ENCODE results near the gene TPT1. TPM values are rescaled to one million over a fixed set of nuclear protein-coding genes. Genes with fewer than 3 reads are reported as not detected.
A peak's percentile ranks its signal among the peaks of the same experiment; 100 is the strongest.
"Not testable (repeated sequence)": the region's sequence is repeated elsewhere in the genome, so short reads cannot be mapped to it uniquely, and the experiment has no call there.

Gene TPT1
- total RNA-seq, 1 experiment from 2014 or later: 671 TPM

DNA sequence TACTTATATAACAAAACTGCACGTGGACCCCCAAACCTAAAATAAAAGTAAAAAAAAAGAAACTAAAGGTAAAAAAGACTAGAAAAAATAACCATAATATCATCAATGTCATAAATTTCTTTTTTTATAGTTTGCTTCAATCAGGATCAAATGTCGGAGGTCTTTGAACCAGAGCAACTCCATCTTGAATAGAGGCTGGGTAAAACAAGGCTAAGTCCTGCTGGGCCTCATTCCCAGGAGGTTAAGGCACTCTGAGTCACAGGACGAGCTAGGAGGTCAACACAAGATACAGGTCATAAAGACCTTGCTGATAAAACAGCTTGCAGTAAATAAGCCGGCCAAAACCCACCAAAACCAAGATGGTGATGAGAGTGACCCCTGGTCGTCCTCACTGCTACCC, 24.0 kb downstream of the TPT1 start:
- no peak for DNase-seq (ENCODE audit: low read depth)
- in situ Hi-C loops (cut with HindIII; ENCODE audit: low pct_unique_long_range_greater_than_20kb, low sequenced_read_pairs): no loop called here

GRCh38 chr13:45316338-45316737, 24.6 kb downstream of the TPT1 start:
- in situ Hi-C loops (cut with HindIII; ENCODE audit: low pct_unique_long_range_greater_than_20kb, low sequenced_read_pairs): no loop called here
- DNase-seq (ENCODE audit: low read depth): peak; percentile 25

- in situ Hi-C loops (cut with HindIII; ENCODE audit: low pct_unique_long_range_greater_than_20kb, low sequenced_read_pairs): no loop called here
- no peak for DNase-seq (ENCODE audit: low read depth)
Measured at GRCh38 chr13:45315520-45316167, 25.3 kb downstream of the TPT1 start.

DNA sequence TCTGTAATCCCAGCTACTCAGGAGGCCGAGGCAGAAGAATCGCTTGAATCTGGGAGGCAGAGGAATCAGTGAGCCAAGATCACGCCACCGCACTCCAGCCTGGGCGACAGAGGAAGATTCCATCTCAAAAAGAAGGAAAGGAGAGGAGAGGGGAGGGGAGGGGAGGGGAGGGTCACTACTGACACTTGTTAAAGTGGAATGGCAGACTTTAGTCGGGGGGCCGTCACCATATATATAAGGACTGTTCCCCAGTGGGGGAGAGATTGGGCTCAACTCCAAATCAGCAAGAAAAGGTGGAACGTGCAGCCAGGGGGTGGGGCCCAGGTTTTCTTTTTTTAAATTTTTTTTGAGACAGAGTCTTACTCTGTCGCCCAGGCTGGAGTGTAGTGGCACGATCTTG, 26.2 kb downstream of the TPT1 start:
- in situ Hi-C loops (cut with HindIII; ENCODE audit: low pct_unique_long_range_greater_than_20kb, low sequenced_read_pairs): no loop called here
- no peak for DNase-seq (ENCODE audit: low read depth)

DNA sequence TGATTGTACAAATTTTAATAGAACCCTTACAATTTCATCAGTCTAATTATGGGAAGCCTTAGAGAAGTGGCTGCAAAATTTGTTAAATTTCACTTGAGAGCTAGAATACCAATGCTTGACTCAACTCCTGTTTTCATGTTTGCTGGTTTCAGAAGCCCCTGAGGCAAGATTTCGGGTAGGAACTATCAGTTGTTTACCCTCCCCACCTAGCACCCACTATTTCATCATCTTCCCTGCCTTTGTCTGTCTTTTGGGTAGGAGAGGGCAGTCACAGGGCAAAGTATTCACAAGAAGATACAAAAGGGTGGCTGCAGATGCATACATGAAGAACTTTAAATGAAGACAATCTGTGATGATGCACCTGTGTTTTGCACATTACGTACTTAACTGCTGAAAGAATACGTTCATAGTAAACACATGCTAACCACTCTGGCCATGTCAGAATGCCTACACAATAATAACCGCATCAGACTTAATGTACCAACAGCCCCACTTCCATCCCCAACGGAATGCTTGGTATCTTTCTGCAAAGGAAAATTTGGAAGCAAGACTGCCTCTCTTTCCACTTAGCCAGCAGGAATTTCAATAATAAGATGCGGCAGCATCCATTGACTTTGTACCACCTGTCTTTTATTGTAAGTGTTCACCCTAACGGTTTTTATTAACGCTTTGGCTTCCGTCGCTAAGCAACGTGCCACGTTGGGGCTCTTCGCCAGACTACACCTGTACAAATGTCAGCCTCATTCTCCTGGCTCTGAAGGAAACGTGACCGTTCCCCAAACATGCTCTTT, 30.4 kb downstream of the TPT1 start:
- in situ Hi-C loops (cut with HindIII; ENCODE audit: low pct_unique_long_range_greater_than_20kb, low sequenced_read_pairs): no loop called here

GRCh38 chr13:45306966-45307365, 34.0 kb downstream of the TPT1 start:
- no peak for DNase-seq (ENCODE audit: low read depth)
- in situ Hi-C loops (cut with HindIII; ENCODE audit: low pct_unique_long_range_greater_than_20kb, low sequenced_read_pairs): no loop called here

More for the DNA sequence above, 30.4 kb downstream of the TPT1 start:
- no peak for DNase-seq (ENCODE audit: low read depth)

DNA sequence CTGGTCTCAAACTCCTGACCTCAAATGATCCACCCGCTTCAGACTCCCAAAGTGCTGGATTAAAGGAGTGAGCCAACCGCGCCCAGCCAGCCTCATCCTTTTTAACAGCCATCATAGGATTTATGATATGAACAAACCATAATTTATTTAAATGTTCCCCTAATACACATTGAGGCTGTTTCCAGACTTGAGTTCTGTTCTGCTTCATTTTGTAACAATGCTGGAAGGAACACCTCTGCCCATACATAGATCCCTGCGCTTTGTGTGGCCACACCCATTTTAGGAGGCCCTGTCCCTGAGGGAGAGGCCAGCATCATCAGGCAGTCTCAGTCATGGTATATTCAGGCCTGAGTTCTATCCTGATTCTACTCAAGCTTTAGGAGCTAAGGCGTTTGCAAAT, 35.9 kb downstream of the TPT1 start:
- in situ Hi-C loops (cut with HindIII; ENCODE audit: low pct_unique_long_range_greater_than_20kb, low sequenced_read_pairs): no loop called here

GRCh38 chr13:45303866-45304265, 37.1 kb downstream of the TPT1 start:
- in situ Hi-C loops (cut with HindIII; ENCODE audit: low pct_unique_long_range_greater_than_20kb, low sequenced_read_pairs): no loop called here
- DNase-seq (ENCODE audit: low read depth): no peak

More for the DNA sequence above, 35.9 kb downstream of the TPT1 start:
- DNase-seq (ENCODE audit: low read depth): no peak

DNA sequence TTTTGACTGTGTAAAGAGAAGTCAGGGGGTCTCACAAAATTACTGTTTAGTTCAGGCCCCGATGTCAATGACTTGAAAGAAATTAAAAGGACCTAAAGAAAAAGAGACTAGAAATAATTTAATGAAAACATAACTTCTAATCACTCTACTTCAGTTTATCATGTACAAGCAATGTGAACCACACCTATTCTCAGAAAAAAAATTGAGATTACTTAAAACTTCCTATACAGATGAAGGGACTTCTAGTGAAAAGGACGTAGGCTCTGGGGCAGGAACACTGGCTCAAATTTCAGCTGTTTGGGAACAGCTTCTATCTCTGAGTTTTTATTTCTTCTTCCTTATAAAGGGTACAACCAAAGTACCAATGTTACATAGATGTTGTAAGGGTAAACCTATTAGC, 38.0 kb downstream of the TPT1 start:
- in situ Hi-C loops (cut with HindIII; ENCODE audit: low pct_unique_long_range_greater_than_20kb, low sequenced_read_pairs): no loop called here
- no peak for DNase-seq (ENCODE audit: low read depth)

GRCh38 chr13:45302507-45302906, 38.5 kb downstream of the TPT1 start:
- no peak for DNase-seq (ENCODE audit: low read depth)
- in situ Hi-C loops (cut with HindIII; ENCODE audit: low pct_unique_long_range_greater_than_20kb, low sequenced_read_pairs): no loop called here

DNA sequence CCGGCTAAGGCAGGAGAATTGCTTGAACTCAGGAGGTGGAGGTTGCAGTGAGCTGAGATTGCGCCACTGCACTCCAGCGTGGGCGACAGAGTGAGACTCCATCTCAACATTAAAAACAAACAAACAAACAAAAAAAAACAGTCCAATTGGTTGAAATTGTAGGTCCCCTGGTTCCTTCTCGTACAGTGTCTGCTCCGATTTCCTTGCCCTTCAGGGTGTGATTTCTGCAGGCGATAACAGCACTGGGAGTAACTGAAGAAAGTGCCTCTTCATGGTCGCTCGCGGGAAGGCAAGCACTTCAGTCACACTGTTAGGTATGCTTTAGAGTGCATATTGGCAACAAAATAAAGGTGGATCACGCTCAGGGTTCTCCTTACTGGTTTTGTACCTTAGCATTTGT, 39.7 kb downstream of the TPT1 start:
- DNase-seq (ENCODE audit: low read depth): no peak
- in situ Hi-C loops (cut with HindIII; ENCODE audit: low pct_unique_long_range_greater_than_20kb, low sequenced_read_pairs): no loop called here

GRCh38 chr13:45300190-45300985, 40.6 kb downstream of the TPT1 start:
- DNase-seq (ENCODE audit: low read depth): no peak
- in situ Hi-C loops (cut with HindIII; ENCODE audit: low pct_unique_long_range_greater_than_20kb, low sequenced_read_pairs): no loop called here

- no peak for DNase-seq (ENCODE audit: low read depth)
- in situ Hi-C loops (cut with HindIII; ENCODE audit: low pct_unique_long_range_greater_than_20kb, low sequenced_read_pairs): no loop called here
Measured at GRCh38 chr13:45299194-45299593, 41.8 kb downstream of the TPT1 start.

DNA sequence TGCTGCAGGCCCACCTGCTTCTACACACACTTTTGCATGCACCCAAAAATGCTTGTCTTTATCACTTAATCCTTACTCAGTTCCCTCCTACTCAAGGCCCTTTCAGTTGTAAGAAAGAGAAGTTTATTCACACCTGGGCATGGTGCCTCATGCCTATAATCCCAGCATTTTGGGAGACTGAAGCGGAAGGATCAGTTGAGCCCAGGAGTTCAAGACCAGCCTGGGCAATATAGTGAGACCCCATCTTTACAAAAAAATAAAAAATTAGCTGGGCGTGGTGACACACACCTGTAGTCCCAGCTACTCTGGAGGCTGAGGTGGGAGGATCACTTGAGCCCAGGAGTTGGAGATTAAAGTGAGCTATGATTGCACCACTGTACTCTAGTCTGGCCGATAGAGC, 42.4 kb downstream of the TPT1 start:
- DNase-seq (ENCODE audit: low read depth); in situ Hi-C loops (cut with HindIII; ENCODE audit: low pct_unique_long_range_greater_than_20kb, low sequenced_read_pairs): not testable (repeated sequence)

- in situ Hi-C loops (cut with HindIII; ENCODE audit: low pct_unique_long_range_greater_than_20kb, low sequenced_read_pairs): no loop called here
Measured at GRCh38 chr13:45298206-45298505, 42.8 kb downstream of the TPT1 start.

DNA sequence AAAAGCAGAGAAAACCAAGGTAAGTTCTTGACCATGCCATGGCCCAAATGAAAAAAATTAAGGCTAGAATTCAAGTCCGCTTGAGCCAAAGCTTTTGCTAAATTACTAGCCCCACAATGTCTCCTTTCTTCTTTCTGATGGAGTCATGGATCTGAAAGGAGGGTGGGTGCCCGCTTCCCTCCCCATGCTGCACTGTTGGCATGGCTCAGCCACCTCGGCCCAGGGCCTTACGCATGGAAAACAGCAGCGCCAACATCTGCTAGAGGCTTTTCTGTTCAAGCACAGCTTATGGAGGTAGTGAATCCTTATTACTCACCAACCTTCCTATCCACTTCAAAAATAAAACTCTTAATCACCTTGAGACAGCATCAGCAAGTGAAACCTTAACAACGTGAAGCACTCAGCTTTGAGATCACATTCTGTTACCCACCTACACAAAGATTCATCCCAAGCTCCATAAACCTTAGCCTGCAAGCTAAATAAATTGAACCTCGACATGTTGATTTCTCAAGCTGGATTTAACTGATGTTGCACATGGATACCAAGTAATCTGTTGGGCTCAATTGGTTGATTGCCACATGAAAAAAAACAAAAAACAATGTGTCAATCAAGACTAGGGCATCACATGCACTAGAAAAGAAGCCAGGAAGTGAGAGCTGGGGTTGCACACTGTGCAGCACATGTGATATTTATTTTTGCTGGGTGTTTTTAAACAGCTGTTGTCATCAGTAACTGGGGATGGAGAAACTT, 43.4 kb downstream of the TPT1 start:
- in situ Hi-C loops (cut with HindIII; ENCODE audit: low pct_unique_long_range_greater_than_20kb, low sequenced_read_pairs): no loop called here
- no peak for DNase-seq (ENCODE audit: low read depth)

More at GRCh38 chr13:45298206-45298505, 42.8 kb downstream of the TPT1 start:
- DNase-seq (ENCODE audit: low read depth): no peak

- DNase-seq (ENCODE audit: low read depth): no peak
- in situ Hi-C loops (cut with HindIII; ENCODE audit: low pct_unique_long_range_greater_than_20kb, low sequenced_read_pairs): no loop called here
Measured at GRCh38 chr13:45296259-45296658, 44.7 kb downstream of the TPT1 start.

DNA sequence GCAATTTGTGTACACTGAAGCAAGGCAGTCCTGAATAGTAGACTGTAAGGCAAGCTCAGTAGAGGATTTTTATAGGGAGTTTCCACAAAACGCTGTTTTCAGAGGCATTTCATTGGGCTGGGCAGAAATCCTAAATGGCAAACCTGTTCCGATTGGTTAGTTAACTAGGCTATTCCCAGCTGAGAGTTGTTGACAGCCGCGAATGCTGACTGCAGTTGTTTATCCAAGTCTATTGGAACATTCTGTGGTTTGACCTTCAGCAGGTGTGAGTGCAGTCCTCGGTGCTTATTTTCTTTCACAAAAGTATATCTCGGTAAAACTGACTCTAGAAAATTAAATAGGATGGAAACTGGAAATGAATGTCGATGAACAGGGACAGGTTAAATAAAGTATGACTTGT, 45.4 kb downstream of the TPT1 start:
- DNase-seq (ENCODE audit: low read depth): no peak
- in situ Hi-C loops (cut with HindIII; ENCODE audit: low pct_unique_long_range_greater_than_20kb, low sequenced_read_pairs): no loop called here

- in situ Hi-C loops (cut with HindIII; ENCODE audit: low pct_unique_long_range_greater_than_20kb, low sequenced_read_pairs): no loop called here
- DNase-seq (ENCODE audit: low read depth): no peak
Measured at GRCh38 chr13:45292176-45292575, 48.8 kb downstream of the TPT1 start.
